GM21737 (cell line): Measurements from ENCODE around the gene PAAF1.

Experiments
- ATAC-seq: cut with Tn5 transposase; IDR thresholded peaks from one replicate; pipeline ENCODE4 v1.9.1; 2021; ENCODE audit warnings: mild to moderate bottlenecking, moderate library complexity; ENCODE audit not compliant: unreplicated experiment

Gene PAAF1

DNA sequence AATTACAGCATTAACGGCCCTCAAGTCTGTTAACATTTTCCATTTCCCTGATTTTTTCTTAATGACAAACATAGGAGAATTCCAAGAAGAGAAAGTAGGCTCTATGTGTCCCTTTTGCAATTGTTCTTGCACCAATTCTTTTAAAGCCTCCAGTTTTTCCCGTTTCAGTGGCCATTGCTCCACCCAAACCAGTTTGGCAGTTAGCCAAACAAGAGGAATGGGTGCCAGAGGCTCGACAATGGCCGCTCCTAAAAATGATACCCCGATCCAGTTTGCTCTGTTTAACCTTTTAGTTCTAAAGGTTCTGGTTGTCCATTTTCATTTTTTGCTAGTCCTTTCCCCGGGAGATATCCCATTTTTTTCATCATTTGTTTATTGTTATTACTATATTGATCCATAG is 67.3 kb downstream of the PAAF1 start:
- no peak for ATAC-seq

GRCh38 chr11:73944901-73945300 is 68.1 kb downstream of the PAAF1 start:
- ATAC-seq: no peak

GRCh38 chr11:73945396-73945795 is 68.6 kb downstream of the PAAF1 start:
- ATAC-seq: no peak

DNA sequence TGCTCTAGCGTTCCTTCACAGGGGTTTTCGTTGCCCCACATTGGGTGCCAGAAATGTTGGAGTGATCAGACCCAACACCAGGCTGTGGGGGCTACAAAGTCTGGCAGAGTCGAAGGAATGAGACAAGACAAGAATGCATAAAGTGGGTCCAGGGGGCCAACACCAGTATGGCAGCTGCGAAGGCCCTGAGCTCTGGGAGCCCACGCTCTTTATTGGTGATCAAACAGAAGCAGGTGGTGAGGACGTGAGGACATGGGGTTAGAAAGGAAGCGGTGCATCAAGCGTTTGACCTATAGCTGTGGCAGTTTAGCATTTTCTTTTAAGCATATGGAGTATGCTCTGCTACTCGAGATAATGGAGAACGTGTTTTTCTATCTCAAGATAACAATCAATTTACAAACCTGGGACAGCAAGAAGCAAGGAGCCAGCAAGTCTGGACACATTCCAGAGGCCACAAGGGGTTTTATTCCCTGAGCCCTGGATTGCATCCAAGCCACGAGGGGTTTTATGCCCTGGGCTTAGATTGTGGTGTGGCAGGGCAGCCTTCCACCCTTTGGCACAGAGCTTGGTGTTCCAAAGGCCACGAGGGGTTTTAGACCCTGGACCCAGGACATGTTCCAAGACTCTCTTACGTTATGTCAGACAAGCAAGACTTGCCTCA is 70.1 kb downstream of the PAAF1 start:
- ATAC-seq: no peak

DNA sequence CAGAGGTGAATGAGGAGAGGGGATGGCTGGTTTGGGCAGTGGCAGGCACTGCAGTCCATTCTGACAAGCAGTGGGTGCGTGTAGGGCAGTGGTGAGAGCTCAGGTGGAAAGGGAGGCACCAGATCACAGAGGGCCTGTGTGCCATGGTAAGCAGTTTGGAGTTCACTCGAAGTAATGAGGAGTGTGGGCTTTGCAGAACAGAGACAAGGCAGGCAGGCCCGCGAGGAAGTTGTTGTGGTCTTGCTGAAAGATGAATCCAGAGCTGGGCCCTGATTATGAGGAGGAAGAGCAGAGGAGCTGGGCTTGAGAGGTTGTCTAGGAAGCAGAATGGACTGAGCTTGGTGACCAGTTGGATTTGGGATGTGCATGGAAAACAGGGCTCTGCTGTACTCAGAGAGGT is 72.4 kb downstream of the PAAF1 start:
- ATAC-seq: no peak

DNA sequence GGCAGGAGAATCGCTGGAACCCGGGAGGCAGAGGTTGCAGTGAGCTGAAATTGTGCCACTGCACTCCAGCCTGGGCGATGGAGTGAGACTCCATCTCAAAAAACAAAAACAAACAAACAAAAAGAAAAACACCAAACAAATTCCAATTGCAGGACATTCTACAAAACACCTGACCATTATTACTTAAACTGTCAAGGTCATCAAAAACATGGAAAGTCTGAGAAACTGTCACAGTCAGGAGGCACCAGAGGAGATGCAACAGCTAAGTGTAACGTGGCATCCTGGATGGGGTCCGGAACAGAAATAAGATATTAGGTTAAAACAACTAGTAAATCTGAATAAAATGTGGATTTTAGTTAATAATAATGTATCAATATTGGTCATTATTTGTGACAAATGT is 73.1 kb downstream of the PAAF1 start:
- no peak for ATAC-seq

GRCh38 chr11:73950869-73951710 is 74.3 kb downstream of the PAAF1 start, which contains the start of gene DNAJB13:
Gene DNAJB13 (plus strand): TSS chr11:73951026. CDS start chr11:73951070, 44 bp downstream.
- no peak for ATAC-seq

- no peak for ATAC-seq
Measured at GRCh38 chr11:73951797-73952196, 75.0 kb downstream of the PAAF1 start.

GRCh38 chr11:73956876-73957653 is 80.3 kb downstream of the PAAF1 start:
- no peak for ATAC-seq

DNA sequence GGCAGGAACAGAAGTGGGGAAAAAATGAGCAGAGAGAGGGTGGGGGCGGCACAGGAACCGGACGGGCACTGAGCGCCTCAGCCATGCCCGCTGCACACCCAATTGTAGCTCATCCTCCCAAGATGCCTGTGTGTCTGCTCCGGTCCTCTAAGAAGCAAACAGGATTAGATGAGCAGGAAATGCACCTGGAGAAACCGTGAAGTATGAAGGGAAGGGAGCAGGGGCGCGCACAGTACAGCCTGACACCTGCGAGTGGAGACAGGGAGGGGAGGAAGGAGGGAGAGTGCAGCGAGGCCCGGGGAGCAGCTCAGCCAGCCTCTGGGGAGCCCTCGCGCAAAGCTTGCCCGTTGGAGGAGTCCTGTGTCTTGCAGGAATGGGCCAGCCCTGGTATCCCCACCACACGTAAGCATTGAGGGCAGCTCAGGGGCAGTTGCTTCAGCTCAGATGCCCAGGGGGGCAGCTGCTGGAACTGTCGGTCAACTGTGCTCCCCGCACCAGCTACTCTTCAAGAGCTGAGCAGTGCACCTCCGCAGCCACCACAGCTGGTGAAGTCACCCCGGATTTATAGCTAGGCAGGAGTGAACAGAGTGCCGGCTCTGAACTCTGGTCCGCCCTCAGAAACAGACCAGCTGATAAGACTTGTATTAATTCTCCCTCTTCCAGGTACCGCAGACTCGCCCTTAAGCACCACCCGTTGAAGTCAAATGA is 81.0 kb downstream of the PAAF1 start:
- no peak for ATAC-seq

DNA sequence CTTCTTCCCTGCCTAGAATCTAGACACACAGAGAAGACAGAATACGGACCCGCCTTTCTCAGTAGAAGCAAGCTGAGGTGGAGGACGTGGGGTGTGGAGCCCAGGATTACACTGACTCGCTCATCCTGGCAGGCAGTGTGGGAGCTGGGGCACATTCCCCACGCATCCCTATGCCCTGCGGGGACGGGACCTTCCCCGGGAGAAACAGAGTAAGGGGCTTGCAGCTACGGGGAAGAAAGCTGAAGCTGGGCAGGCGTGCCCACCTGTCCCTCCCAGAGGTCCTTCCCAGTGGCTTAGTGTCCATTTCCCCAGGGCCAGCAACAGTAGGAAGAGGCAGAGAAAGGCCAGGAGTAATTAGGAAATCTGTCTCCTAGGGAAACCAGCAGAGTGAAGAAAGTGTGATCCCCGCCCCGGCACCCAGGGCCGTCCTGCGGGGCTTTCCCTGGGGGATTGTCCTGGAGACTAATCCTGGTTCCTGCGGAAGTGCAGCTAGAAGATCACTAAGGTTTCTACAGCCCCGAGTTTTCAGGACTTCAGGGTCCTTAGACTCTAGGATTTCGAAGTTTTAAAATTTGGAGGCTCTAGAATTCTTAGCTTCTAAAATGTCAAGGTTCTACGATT is 81.8 kb downstream of the PAAF1 start:
- no peak for ATAC-seq

DNA sequence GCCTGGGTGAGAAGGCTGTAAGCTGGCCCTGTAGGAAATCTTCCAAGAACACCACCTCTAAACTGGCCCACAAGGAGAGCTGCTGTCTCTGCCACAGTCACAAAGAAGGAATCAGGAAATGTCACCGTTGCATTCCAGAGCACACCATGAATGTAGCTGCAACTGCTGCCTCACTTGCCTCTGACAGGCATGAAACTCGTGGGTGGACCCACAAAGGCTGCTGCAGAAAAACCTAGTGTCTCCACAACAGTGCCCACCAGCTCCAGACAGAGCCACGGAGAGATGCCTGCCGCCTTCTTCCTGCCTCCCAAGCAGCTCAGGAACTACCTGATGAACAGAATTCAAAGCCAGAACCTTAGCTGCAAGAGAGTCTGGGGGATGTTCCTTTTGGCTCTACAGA is 84.5 kb downstream of the PAAF1 start:
- ATAC-seq: no peak

DNA sequence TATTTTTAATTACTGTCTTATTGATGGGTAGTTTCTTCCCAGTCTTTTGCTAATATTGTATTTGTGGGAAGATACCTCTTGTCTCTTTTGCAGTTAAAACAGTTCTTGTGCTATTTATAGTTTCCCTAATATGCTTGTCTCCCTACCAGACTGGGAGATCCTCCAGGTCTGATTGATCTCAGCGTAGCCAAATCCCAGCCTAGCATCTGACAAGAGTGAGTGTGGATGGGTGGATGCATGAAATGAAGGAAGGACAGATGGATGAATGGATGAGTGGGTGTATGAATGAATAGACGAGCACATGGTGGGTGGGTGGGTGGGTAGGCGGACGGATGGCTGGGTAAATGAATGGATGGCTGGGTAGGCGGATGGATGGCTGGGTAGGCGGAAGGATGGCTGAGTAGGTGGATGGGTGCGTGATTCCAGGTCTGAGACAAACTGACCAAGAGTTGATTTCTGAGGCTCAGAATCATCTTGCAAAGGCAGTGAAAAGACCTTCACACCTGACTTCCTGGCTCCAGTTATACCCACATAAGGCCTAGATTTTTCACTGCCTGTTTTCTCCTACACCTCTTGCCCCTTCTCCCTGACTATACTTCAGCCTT is 85.4 kb downstream of the PAAF1 start:
- ATAC-seq: no peak

DNA sequence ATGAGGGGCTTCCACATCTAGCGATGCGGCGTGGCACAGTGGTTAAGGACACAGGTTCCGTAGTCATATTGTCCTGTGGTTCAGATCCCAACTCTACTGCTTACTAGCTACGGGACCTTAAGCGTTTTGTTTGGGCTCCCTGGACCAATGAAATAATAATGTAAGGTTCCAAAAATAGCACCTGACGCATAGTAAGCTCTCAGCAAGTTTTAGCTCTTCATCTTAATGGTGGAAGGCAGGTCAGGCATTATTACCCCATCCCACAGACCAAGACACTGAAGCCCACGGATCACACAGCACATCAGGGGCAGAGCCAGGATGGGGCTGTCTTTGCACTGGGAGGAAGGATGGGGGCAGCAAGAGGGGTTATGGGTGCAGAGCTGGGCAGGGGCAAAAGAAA is 87.1 kb downstream of the PAAF1 start:
- ATAC-seq: no peak

DNA sequence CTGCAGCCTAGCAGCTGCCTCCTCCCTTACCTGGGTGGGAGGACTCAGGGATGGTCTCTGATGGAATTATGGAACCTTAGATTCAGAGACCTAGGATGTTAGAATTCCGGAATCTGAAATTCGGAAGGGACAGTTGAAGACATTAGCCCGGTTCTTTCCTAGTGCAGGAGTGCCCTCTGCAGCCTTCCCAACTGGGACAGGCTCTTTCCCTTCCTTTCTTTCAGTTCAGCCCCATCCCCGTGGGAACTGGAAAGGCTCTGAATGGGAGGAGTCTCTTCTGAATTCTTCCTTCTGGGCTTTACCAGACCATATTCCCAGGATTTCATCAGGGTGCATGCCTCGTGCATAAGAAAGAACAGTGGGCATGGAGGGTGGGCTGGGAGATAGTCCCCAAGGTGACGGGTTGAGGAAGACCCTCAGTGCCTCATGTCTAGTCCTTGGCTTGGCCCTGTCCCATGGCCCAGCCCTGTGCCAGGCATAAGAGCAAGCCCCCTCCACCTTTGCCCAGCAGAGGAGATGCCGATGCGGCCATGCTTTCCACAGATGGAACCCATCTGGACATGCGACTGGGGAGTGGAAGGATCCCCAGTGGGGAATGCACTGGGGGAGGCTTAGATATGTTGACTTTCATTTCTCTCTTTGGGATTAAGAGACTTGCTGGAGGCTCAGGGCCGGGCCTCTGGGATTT is 88.4 kb downstream of the PAAF1 start:
- ATAC-seq: no peak

DNA sequence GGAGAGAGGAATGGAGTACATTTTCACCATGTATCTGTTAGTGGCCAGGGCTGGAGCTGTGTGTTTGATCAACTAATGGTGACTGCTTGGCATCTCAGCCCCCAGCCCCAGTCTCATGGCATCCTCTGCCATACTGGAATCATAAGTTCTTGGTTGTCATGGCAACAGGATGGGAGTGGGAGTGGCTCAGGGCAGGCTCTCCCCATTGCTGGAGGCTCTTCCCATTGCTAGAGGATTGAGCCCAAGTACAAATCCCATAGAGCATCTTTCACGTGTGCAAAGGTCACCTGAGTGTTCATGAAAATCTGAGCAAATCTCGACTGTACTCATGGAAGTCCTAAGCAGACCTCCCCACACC is 88.9 kb downstream of the PAAF1 start:
- ATAC-seq: no peak

GRCh38 chr11:73968356-73968966 is 91.7 kb downstream of the PAAF1 start:
- ATAC-seq: no peak

- ATAC-seq: no peak
Measured at GRCh38 chr11:73969091-73969490, 92.3 kb downstream of the PAAF1 start.
